ENCODE data around the gene PREX1.
"Not testable (repeated sequence)": the region's sequence is repeated elsewhere in the genome, so short reads cannot be mapped to it uniquely, and the experiment has no call there.

Gene PREX1

DNA sequence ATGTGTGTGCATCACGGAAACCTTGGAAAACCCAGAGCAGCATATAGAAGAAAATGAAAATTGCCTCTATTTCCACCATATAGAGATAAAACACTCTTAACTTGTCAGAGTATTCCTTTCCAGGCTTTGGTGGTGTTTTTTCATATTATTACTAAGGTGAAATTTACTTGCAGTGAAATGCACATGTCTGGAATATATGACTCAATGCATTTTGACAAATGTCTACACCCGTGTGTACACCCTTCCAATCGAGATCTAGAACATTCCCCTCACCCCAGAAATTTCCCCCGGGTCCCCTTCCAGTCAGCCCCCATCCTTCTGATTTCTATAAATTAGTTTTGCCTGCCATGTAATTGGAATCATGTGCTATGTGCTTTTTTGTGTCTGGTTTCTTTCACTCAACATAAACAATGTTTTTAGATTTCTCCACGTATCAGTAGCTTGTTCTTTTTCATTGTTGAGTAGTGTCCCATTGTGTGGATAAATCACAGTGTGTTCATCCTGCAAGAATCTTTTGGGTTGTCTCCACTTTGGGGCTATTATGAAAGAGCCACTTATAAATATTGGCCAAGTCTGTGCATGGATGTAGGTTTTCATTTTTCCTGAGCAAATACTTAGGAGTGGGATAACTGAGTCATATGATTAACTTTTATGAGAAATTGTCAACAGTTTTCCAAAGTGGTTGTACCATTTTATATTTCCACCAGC is 19.9 kb upstream of the PREX1 start:
- Histone ChIP-seq H3K4me3 (no peak overlapping the region), H3K27ac (no peak overlapping the region)

DNA sequence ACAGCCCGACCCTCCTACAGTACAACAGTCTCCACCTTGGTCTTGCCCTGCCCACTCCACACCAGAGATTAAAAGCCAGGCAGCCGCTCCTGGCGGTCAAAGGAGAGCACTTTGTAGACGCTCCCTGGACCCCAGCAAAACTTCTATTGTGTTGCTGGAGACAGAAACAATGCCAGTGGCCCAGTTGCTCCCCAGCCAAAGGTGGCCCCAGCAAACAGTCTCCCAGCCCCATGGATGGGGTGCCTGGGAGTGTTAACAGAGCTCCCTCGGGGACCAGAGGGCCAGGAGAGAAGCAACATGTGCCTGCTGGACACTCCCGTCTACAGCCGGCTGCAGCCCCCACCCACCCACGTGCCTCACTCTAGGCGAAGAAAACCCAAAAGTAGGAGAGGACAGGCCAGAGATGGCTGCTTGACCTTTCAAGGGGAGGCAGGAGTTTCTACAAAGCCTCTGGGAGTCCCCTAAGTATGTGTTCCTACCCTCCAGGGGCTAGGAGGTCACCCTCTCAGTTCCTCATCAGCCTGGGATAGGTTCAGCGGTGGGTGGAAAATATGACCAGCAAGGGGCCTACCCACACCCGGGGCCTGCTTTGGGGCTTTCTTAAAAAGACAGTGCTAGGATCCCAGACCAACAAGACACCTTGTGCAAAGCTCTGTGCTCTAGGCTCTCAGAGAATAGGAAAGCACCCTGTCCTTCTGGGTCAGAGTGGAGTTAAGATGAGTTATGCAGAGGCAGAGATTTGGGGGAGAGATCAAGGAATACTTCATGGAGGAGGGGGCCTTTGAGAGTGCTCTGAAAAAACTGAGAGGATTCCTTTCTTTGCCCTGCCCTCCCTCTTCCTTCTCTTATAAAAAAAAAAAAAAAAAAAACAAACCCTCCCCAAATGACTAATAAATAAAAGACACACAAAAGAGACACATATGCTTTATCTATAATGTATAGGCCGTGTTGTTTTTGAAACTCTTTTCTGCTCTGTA is 19.0 kb upstream of the PREX1 start:
- peak overlapping the region in 1 of 21 experiments; percentile 3 for H3K27ac ChIP-seq

DNA sequence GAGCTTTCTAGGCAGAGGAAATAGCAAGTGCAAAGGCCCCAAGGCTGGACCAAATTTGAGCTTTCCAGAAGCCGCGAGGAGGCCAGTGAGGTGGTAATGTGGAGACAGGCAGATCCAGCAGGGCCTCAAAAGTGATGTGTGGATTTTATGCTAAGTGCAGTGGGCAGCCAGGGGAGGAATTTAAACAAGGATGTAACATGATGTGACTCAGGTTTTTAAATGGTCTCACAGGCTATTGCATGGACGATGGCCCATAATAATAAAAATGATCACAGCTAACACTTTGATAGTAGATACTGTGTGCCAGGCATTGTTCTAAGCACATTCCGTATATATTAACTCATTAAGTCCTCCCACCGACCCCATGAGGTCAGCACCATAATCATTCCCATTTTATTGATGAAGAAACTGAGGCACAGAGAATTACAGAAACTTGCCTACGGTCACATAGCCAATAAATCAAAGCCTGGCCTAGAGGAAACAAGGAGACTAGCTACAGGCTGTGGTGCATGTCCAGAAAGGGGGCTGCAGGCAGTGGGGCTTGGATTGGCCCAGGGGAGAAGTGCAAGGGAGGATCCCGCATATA is 18.0 kb upstream of the PREX1 start:
- H3K4me3 ChIP-seq, result no peak overlapping the region
- no peak overlapping the region for H3K27ac ChIP-seq

More for the DNA sequence above, 19.0 kb upstream of the PREX1 start:
- H3K4me3 ChIP-seq, result no peak overlapping the region

DNA sequence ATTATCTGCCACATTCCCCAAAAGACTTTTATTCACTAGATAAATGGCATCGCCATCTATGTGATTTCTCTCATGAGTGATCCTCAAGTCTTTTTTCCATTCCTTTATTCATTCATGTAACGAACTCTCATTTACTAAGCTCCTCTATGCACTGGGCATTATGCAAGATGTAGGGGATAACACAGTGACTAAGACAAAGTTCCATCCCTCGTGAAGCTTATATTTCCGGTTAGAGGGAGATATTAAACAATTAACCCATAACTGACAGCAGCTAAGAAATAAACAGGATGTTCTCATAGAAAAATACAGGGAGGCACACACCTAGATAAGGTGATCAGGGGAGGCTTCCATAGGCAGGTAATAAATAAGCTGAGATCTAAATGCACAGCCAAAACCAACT is 17.2 kb upstream of the PREX1 start:
- Histone ChIP-seq H3K4me3 (no peak overlapping the region), H3K27ac (no peak overlapping the region)

DNA sequence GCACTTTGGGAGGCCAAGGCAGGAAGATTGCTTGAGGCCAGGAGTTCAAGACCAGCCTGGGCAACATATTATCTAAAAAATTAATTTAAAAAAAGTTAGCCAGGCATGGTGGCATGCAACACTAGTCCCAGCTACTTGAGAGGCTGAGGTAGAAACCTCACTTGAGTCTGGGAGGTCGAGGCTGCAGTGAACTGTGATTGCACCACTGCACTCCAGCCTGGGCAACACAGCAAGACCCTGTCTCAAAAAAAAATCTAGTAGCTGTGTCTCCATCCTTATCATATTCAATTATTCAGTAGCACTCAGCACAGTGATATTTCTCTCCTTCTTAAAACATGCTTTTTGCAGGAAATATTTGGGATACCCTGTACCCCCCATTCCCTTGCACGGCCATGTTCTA is 16.1 kb upstream of the PREX1 start:
- not testable (repeated sequence) for H3K27ac ChIP-seq, H3K4me3 ChIP-seq

DNA sequence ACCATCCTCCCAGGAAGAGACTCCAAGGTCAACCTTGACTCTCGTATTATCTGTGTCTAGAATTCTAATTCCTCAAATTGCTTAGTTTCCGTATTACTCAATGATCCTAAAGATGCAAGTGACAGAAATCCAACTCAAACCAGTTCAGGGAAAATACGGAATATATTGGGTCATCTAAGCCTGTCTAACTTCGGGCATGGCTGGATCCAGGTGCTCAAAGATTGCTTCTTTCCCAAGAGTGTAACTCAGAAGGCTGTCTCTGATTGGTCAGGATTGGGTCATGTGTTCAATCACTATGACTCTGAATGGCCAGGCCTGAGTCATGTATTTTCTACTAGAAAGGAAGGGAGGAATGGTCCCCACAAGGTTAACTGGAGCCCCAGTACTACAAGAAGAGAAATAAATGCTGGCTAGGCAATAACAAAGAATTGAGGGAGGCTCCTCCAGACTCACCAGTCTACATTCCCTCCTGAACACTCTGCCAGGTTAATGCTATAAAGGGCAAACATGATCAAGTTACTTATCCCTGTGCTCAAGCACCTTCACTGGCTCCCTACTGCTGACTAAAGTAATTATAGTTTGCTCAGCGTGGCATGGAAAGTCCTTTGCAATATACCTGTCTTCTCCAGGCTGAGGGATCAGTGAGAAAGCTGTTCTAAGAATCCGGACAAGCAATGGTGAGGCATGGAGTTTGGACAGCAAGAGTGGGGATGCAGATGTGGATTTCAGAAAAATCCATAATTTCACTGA is 15.4 kb upstream of the PREX1 start:
- Histone ChIP-seq H3K4me3 (no peak overlapping the region), H3K27ac (no peak overlapping the region)

DNA sequence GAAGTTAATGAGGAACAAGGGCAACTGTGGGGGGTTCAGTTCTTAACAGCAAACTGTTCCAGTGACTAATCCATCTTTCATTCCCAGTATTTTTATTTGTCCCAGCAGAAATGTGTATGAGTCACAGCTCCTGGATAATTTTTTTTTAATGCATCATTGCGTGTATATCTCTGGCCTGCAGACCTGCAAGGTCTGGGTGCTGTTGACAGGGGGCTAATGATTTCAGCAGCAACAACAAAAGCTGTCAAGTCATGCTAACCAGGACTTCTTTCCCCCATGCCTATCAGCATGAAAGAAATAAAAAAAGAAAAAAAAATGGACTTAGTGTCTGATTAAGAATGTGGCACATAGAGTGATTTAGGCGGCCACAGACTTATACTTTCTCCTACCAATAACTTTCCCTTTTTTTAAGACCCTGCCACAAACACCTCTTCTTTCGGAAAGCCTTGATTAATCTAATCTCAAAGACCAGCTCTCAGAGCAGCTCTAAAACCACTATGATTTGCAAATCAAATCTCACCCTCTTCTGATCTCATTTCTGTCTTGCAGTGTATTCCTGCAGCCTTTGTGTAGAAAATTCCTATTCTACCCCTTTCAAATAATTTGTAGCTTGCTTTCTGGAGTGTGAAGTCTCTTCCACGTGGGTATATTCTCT is 14.2 kb upstream of the PREX1 start:
- H3K27ac ChIP-seq, result no peak overlapping the region
- H3K4me3 ChIP-seq, result no peak overlapping the region

DNA sequence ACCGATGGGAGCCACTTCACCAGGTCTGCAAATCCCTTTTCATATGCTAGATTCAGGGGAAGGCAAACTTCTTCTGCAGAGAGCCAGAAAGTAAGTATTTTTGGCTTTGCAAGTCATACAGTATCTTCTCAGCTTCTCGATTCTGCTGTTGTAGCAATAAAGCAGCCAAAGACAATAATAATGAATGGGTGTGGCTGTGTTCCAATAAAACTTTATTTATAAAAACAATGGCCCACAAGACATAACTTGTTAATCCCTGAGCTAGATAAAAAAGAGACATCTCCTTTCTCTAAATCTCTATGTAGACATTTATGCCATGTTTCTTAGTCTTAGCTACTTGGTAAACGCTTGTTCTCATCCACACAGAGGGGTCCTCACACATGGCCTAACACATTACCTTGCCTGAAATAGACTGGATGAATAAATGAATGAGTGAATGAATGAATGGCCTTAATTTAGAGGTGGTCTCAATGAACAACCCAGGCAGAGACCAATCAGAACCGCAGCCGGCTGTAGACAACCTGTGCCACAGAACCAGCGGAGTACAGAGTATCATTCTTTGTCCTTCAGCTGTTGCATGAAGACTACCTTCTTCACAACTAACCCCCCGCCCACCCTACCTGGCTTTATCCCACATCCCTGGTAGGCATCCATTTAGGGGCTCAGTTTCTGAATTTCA is 13.5 kb upstream of the PREX1 start:
- no peak overlapping the region for H3K27ac ChIP-seq
- no peak overlapping the region for H3K4me3 ChIP-seq

DNA sequence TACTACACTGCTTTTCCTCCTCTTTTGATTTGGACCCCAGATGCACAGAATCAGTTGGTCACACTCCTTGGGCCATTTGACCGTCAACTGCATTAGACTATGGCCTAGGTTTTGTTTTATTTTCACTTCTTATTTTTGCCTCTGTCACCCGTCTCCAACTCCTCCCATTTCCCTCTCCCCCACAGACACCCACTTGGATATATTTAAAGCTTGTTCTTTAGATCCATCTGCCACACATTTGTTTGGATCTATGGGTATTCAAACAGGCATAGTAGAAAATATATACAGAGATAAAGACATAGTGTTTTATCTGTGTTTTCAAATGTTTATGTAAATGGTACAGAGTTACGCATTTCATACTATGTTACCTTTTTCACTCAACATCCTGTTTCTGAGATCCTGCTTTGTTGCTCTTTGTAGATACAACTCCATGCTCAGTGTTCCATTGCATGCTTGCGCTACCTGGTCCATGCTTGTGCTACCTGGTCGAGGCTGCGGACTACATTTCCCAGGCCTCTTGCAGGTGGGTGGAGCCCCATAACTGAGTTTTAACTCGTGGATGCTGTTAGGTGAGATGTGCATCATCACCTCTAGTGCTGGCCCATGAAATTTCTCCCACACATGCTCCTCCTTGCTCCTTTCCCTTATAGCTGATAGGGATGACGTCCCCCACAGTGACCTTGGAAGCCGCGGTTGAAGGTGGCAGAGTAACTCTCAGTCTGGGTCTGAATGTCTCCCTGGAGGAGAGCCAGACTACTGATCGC is 11.5 kb upstream of the PREX1 start:
- H3K27ac ChIP-seq, result no peak overlapping the region
- no peak overlapping the region for H3K4me3 ChIP-seq

DNA sequence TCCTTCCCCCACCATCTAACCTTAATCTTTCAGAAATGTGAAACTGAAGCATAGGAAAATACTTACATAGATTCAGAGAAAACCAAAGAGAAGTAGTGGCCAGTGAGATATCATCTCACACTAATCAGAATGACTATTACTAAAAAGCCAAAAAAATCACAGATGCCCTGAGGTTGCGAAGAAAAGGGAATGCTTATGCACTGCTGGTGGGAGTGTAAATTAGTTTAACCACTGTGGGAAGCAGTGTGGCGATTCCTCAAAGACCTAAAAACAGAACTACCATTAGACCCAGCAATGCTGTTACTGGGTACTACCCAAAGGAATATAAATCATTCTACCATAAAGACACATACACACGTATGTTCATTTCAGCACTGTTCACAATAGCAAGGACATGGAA is 9.2 kb upstream of the PREX1 start:
- H3K27ac ChIP-seq, result no peak overlapping the region

DNA sequence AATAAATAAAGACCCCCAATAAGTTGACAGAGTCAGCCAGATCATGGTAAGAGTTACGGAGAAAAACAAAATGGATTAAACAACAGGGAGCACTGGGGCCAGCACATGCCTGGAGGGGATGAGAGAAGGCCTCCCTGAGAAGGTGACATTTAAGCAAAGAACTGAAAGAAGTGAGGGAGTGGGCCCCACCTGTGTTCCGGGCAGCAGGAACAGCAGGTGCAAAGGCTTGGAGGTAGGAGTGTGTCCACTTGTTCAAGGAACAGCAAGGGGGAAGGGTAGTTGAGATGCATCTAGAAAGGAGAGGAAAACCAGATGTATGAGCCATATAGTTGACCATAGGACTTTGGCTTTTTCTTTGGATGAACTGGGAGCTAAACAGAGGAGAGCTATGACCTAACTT is 7.6 kb upstream of the PREX1 start:
- no peak overlapping the region for H3K27ac ChIP-seq
- H3K4me3 ChIP-seq, result no peak overlapping the region

More for the DNA sequence above, 9.2 kb upstream of the PREX1 start:
- H3K4me3 ChIP-seq, result no peak overlapping the region

DNA sequence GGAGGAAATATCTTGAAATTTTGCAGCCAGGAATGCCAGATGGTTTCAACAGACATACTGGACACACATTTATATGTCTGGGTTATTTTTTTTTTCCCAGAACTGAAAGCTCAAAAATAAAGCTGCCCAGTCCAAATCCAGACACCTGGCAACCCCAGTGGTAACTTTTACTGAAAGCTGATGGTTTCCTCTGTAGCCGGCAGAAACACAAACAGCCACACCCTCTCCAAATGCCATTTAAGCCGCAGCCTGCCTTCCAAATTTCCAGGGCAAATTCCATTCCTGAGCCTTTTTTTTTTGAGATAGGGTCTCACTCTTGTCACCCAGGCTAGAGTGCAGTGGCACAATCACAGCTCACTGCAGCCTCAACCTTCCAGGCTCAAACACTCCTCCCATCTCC is 6.5 kb upstream of the PREX1 start:
- Histone ChIP-seq H3K27ac (no peak overlapping the region), H3K4me3 (no peak overlapping the region)

DNA sequence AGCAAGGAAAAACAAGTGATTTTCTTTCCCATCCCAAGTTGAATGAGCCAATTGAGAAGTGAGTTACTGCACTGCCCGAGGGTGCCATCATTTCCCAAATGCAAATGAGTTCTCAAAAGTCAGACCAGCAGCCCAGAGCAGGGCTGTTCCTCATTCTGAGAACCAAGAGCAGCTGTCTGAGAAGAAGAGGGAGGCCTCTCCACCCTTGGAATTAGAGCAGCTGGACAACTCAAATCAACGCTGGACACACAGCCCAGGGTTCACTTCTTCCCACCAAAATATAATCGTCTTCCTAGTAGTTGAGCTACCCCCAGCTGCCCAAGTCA is 4.6 kb upstream of the PREX1 start:
- no peak overlapping the region for H3K4me3 ChIP-seq
- H3K27ac ChIP-seq, result peak overlapping the region in 13 of 21 experiments; percentile 19 to 72 (median 59)

DNA sequence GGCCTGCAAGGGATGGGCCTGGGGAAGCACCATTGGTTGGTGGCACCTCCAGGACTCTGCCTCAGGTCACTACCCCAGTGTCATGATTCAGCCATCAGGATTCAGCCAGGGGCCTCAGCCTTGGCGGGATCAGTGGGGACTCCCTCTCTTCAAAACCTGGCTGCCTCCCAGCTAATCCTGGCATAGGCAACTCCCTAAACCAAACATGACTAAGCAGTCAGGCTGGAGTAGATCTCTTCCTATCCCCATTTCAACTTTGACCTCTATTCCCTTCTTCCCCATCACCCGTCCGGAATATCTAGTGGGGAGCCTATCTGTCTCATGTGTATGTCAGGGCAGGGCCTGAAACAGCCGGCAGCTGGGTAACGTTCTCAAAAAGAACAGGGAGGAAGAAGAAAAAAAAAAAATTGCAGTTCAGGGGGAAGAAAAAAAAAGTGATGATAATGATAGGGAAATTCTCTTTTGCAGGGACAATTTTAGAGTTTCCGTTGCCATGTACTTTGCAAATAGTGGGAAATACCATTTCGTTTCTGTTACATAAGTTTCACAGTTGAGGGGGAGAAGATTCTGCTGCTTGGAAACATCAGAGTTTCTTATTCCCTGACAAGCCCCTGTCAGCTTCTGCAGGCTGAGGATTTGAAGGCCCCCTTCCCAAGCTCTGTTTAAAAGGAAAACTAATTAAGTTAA is 4.1 kb upstream of the PREX1 start:
- Histone ChIP-seq H3K27ac (peak overlapping the region in 16 of 21 experiments; percentile 15 to 72 (median 41)), H3K4me3 (no peak overlapping the region)

DNA sequence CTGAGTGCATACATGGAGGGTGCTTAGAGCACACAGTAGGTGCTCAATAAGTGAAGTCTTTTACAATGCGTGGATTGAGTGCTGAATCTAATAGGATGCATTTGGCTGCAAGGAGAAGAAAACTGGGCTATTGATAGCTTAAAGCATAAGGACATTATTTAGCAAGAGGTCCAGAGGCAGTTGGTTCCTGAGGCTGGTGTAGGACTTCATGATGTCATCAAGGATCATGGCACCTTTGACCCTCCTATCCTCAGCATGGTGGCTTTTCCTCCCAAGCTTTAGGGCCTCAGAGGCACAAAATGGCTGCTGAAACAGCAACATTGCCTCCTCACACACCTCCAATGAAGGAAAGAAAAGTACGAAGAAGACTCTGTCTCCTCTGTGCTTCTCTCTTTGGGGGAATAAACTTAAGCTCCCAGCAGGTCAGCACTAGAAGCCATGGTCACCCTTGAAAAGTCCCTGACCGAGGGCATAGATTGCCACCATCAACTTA is 3.1 kb upstream of the PREX1 start:
- peak overlapping the region in 8 of 21 experiments; percentile 19 to 72 (median 43) for H3K27ac ChIP-seq
- H3K4me3 ChIP-seq, result no peak overlapping the region

DNA sequence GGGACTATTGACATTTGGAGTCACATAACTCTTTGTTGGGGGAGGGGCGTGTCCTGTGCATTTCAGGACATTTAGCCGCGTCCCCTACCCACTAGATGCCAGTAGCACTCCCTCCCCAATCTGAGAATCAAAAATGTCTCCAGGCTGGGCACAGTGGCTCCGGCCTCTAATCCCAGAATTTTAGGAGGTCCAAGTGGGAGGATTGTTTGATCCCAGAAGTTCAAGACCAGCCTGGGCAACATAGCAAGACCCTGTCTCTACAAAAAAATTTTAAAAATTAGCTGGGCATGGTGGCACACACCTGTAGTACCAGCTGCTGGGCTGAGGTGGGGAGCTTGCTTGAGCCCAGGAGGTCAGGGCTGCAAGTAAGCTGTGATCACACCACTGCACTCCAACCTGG is 2.1 kb upstream of the PREX1 start:
- H3K27ac ChIP-seq, result peak overlapping the region in 1 of 21 experiments; percentile 13
- H3K4me3 ChIP-seq, result no peak overlapping the region

DNA sequence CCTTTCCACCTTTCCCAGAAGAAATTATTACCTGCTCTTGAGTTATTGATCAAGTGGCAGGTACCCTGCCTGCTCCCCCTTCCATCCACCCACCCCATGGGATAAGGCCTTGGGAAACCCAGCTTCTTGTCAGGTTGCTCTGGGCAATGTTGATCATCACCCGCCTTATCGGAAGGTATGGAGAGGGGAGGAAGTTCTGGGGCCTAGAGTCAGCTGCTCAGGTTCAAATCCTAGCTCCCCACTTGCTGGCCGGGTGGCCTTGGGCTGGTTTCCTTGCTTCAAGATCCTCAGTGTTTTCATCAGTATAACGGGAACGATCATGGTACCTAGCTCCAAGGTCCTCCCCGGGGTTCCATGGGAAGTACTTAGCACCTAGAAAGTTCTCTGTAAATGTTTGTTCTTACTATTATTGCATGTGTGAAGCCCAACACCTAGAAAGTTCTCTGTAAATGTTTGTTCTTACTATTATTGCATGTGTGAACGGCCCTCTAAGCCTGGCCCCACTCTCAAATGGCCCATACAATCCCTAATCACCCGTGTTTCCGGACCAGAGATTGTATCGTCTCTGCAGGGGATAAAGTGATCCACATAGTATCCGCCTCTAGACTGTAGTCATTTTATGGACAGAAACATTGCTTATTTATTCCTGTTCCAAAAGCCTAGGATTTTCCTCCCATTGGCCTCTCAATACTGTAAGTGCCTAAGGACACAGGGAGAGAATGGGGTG is 1.1 kb upstream of the PREX1 start:
- Histone ChIP-seq H3K4me3 (peak overlapping the region; percentile 39 to 68 (median 57)), H3K27ac (peak overlapping the region in 17 of 21 experiments; percentile 11 to 87 (median 71))

All from skin epidermis (tissue), 12 donors.